ENCODE measurements around the gene TPD52L1.
"Not testable (repeated sequence)": the region's sequence is repeated elsewhere in the genome, so short reads cannot be mapped to it uniquely, and the experiment has no call there.

The TPD52L1 gene

DNA sequence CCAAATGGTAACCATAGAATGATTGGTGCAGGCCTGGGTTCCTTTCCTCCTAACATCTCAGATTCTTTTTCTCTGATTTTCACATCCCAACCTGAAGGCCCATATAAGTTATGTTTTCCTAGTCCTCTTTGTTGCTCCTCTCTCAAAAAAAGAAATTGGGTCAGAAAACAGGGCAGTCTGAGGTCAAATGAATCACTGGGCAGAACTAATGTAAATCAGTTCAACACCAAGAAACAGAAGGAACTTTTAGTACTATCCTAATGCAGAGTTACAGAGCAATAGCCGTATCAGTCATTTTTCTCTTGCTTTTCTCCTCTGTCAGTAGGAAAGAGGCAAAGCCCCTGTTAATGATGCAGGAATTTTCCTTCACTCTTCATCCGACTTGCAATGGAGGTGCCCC is 11.0 kb upstream of the TPD52L1 start:
- no peak for DNase-seq

DNA sequence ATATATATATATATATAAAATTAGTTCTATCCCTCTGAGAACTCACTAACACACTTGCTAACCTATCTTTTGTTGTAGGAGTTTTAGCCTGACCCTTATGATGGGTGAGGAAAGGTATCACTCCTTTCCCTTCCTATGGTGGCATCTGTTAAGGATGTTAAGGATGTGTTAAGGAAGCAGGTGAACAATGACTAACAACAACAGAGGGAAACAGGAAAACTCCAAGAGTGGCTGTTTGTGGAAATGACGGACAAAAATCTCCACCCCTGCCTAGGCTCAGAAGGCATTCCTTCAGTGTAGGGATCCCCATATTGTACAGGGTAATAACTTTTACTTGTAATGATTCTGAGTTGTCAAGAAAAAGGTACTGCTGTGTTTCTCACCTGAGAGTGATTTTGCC is 8.8 kb upstream of the TPD52L1 start:
- no peak for DNase-seq

DNA sequence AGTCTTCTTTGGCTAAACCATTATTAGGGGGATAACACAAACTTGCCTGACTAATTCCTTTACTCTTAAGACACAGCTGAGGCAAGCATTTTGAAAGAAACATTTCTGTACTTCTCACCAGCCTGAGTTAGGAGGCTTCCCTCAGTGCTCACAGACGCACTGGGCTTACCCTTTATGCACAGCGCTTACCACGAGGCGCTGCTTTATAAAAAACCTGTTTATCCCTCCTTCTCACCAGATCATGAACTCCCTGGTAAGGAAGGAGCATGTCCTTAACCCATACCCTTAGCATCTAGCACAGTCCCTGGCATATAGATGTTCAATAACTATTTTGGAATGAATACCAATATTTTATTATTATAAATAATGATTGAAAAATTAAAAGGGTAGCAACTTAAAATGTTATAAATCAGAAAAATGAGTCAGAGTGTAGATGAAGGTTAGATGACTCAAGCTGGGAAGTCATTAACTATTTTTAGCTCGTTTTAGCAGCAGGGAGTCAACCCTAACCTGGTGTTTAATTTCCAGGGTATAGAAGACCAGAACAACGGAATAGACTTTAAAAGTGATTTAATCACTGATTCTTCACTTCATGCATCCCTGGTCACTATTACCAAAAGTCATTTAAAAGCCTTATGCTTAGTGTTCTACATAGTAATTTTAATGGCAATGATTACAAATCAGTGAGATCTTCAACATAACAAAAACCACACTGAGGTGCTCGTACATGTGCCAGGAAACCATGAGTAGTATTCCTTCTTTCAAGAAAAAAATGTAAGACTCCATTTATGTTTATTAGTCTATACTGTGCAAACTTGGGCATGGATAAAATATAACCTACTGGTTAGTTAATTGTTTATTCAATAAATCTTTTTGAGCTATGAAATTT is 4.1 kb upstream of the TPD52L1 start:
- no peak for DNase-seq

DNA sequence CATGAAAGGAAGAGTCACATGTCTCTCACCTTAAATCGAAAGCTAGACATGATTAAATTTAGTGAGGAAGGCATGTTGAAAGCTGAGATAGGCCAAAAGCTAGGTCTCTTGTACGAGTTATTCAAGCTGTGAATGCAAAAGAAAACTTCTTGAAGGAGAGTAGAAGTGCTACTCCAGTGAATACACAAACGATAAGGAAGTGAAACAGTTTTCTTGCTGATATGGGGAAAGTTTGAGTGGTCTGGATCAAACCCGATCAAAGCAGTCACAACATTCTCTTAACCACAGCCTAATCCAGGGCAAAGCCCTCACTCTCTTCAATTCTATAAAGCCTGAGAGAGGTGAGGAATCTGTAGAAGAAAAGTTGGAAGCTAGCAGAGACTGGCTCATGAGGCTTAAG is 1.9 kb upstream of the TPD52L1 start:
- DNase-seq = no peak

DNA sequence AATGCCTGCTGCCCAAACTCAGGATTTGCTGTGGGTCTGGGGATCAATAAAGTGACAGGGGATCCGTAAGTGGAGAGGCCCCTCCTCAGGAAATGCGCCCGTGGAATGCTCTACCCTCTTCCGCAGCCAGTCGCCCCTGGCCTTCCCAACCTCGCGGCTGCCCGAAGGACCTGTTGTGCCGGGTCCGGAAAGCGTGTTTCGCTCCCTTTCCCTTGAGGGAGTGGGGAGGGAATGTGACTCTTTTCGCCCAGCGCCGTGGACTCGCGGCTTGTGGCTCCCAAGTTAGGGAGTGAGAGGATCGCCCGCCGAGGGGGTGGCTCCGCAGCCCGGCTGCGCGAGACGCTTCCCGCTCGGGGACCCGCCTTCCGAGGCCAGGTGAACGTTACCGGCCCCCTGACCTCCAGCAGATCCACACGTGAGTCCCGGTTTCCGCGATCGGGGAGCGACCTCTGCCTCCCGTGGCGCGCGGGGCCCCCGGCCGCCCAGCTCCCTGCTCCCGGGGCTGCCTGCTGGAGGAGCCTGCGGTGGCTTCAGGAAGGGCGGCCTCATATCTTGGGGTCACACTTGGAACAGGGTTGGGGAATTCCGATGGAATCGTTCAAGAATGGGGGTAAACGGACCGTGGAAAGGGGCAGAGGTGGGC is 666 bp downstream of the TPD52L1 start:
- no peak for DNase-seq

DNA sequence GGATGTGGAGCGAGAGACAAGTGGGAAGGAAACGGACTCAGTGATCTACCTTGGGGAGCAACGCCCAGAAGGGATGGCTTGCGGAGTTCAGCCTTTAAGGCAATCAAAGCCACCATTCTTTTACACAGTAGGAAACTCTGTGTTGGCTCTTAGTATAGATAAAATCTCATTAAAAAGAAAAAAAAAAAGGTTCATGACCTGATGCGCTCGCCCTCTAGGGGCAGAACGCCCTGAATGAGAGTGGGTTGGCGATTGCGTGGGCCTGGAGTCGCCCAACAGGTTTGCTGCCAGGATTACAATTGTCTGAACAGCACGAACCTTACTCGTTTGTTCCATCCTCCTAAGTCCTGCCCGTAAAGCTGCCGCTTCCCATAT is 1.2 kb downstream of the TPD52L1 start:
- DNase-seq = peak in 1 of 5 donors; percentile 13

DNA sequence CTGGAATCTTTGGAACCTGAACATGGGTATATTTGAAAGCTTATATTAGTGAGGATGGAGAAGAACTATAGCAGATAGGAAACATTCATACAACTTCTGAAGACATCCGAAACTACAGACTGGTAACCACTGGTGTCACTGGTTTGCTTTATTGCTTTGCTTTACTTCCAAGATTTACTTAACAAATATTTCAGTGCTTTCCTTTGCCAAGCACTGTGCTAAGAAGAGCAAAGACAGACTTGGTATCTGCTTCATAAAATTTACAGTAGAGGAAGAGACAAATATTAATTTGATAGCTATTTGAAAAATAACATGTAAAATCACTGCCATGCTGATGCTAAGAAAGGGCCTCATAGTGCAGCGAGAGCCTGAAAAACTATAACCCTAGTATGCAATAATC is 1.8 kb downstream of the TPD52L1 start:
- DNase-seq = no peak

DNA sequence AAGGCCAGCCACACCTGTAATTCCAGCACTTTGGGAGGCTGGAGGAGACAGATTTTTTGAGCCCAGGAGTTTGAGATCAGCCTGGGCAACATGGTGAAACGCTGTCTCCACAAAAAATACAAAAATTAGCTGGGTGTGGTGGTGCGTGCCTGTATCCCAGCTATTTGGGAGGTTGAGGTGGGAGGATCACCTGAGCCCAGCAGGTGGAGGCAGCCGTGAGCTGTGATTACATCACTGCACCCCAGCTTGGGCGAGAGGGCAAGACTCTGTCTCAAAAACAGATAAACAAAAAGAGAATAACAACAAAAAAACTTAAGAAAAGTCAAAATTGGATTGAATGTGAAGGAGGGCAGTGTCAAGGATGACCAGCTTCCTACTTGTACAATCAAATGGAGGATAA is 2.9 kb downstream of the TPD52L1 start:
- DNase-seq = no peak

DNA sequence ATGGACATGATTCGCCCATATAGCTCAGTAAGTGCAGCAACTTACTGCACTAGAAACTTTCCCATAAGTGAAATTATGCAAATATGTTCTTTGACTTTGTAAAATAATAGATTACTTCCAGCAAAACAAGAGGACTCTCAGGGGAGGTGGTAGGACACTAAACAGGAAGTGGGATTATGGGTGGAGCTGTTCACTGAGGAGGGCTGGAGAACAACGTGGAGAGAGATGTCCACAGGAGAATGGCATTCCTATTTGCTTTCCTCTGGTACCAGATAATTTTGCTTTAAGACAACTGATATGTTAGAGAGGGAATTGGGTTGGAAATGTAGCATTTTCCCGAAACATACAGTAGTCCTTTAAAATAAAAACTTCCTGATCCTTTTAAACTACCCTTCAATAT is 3.7 kb downstream of the TPD52L1 start:
- DNase-seq = no peak

DNA sequence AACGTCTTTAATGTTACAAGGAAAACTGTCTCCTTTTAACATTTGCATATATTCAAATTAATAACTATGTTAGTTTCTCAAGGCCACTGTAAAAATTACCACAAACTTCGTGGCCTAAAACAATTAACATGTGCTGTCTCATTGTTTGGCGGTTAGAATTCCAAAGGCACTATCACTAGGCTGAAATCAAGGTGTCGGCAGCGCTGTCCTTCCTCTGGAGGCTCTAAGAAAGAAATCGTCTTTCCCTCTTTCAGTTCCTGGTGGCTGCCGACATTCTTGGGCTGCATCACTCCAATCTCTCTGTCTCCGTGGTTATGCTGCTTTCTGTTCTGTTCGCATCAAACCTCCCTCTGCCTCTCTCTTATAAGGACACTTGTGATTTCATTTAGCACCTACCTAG is 4.2 kb downstream of the TPD52L1 start:
- no peak for DNase-seq

DNA sequence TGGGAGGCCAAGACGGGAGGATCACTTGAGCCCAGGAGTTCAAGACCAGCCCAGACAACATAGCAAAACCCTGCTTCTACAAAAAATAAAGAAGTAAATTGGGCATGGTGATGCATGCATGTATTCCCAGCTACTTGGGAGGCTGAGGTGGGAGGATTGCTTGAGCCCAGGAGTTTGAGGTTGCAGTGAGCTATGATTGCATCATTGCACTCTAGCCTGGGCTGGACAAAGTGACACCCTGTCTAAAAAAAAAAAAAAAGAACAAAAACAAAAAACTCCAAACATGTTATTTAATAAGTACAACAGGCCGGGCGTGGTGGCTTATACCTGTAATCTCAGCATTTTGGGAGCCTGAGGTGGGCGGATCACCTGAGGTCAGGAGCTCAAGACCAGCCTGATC is 9.8 kb downstream of the TPD52L1 start:
- not testable (repeated sequence) for DNase-seq

DNA sequence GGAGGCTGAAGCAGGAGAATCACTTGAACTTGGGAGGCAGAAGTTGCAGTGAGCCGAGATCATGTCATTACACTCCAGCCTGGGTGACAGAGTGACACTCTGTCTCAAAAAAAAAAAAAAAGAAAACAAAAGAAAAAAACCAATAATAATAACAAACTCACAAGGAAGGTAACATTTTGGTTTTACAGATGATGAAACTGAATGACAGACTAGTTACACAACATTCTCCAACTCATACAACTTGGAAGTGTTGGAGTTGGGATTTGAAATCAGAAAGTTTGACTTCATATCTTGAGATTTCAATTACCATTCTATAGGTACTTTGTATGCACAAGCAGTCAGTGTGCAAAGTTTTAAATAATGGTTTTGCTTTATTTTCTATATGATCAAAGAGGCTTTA is 10.2 kb downstream of the TPD52L1 start:
- no peak for DNase-seq

DNA sequence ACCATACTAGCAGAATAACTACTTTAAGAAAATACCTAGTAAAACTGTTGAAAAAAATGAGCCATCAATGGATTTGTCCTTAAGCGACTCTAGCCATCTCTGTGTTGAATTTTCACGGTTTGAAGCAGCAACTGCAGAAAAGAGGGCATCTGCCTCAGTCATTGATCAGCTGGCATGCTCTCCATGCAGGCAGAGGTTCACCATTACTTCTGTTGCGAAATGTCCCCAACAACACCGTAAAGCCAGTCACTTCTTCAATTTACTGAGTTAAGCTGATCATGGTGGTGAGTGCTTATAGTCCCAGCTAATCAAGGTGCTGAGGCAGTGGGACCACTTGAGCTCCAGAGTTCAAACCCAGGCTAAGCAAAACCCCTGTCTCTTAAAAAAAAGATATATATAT is 11.1 kb downstream of the TPD52L1 start:
- no peak for DNase-seq

DNA sequence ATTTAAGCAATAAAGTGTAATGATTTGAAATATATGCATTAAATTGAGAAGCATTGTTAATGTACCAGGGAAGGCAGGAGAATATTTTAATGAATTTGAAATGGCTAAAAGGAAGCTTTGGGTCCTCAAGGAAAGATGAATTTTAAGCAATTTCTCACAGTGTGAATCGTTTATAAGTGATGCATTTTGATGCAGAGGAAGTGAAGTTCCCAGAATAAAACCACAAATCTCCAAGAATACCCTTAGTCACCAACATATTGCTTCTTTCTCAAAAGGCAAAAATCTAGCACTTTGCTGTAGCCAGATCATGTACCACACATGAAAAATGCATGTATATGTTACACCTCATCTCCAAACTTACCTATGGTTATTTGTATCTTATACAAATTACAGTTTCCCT is 11.7 kb downstream of the TPD52L1 start:
- no peak for DNase-seq

DNA sequence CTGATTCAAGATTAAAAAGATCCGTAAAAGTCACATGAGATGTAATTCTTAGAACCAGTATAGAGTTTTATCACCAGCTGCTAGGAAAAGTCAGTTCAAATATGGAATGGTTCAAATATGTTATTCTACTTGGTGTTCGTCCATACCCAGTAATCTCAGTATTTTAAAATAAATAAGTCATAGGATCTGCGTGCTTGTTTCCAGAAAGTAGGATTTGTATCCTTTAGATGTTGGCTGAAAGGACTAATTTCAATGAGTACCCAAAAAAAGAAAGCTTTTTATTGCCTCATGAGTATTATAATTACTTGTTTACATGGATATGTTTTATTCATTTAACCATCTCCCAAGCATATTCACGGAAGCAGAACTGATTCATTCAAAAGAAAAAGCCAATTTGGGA is 12.2 kb downstream of the TPD52L1 start:
- no peak for DNase-seq

DNA sequence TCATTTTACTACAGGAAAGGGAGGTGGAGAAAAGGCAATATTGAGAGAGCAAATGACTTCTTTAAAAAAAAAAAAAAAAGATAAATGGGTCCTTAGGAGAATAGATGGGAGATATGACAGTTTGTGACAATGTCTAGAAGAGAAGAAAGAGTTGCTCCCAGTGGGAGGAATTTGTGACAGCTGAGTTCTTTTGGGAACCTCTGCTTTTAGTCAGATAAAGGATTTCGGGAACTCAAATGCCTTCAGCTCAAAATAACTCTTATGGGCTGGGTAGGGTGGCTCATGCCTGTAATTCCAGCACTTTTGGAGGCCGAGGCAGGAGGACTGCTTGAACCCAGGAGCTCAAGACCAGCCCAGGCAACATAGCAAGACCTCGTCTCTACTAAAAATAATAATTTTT is 13.1 kb downstream of the TPD52L1 start:
- DNase-seq = no peak

DNA sequence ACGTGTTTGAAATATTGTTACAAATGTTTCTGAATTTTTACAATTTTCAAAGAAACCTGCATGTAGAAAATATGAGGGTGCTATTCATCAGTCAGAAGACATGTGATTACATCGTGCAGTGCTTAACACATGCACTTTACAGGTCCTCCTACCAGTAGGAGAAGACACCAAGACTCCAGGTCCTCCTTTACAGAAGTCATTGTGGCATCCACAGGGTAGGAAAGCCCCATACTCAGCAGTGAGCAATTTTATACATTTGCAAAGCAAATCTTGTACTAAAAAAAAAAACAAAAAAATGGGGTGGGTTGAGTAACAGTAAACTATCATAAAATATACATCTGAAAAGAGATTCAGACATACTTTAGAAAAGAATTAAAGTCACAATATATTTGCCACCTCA is 14.0 kb downstream of the TPD52L1 start:
- no peak for DNase-seq

DNA sequence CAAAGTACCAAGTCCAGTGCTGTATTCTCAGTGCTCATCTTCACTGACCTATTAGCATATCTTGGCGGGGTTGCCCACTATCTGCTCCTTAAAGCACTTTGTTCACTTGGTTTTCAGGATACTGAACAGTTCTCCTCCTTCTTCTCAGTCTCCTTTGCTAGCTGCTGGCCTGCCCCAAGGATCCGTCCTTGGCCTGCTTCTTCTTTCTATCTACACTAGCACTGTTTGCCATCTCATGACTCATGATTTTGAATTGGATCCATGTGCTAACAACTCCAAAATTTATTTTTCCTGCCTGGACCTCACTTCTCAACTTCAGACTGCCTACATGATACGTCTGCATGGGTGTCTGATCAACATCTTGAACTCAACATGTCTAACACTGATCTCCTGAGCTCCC is 15.5 kb downstream of the TPD52L1 start:
- no peak for DNase-seq

DNA sequence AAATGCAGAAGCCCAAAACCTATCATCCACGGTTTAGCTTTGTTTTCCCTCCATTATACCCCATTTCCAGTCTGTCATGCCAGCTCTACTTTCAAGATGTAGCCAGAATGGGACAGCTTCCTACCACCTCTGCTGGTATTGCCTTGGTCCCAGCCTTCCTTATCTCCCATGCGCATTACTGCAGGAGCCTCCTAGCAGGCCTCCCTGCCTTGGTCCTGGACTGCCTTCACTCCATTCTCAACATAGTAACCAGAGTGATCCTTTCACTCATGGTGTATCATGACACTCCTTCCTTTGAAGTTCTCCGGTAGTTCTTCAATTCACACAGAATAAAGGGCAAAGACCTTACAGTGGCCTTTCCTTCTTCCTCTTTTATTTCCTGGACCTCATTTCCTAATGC is 15.9 kb downstream of the TPD52L1 start:
- DNase-seq = no peak

DNA sequence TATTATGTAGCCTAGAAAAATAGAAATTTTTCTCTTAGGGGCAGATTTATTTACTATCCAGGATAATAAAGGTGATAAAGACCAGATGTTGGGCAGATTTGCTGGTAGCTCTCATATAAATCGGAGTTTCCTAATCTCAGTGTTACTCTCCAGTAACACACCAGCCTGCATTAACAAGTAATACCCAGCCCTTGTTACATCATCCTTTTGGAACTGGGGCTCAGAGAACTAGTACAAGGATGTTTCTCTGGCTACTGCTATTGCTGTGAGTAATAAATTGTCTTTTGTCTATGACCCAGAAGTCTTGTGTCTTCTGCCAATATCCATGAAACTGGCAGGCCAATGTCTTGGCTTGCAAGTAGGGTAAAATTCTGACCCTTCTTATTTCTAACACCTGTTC is 16.8 kb downstream of the TPD52L1 start:
- DNase-seq = peak in 1 of 5 donors; percentile 6

DNA sequence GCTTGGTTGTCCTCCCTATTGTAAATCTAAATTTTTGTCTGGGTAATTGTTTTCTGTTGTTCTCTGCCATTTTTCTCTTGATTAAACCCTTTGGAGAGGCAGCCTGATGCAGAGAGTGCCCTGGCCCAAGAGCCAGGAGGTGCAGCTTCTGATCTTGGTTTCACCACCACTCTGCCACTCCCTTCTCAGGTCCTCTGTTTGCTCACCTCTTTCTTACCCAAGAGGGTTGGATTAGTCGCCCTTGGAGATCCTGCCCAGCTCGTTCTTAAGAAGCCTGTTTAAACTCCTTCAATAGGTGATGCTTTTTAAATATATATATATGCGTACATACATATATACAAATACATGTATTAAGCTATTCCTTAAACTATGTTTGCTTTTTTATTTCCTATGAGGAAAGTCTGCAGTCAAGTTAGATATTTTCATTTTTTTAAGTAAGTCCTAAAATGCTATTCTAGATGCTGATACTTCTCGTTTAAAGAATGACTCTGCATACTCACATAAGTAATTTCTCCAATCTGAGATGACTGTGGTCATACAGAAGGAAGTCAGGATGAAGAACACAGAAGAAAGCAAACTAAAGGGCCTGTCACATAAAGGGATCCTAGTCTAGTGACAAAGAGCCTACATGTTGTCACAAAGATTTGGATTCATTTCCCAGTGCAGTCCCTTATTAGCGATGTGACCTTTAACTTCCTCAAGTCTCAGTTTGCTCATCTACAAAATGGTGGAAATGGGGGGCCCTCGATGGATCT is 19.9 kb downstream of the TPD52L1 start:
- no peak for DNase-seq

DNA sequence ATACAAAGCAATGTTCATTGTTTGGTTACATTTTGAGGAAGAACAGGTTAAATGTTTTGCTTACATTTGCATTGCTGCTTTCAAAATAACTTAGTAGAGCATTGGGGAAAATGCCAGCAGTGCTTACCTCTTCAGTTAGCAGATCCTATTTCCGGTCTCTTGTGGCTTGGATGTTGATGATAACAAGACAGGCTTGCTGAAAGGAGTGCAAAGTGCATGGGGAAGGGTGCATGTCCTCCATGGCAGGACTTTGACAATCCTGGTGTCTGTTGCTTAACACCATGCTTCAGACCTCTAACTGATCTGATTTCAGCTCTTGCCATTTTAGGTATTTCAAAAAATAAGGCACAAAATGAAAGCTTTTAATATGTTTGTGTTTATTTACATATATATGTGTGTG is 21.1 kb downstream of the TPD52L1 start:
- DNase-seq = no peak

DNA sequence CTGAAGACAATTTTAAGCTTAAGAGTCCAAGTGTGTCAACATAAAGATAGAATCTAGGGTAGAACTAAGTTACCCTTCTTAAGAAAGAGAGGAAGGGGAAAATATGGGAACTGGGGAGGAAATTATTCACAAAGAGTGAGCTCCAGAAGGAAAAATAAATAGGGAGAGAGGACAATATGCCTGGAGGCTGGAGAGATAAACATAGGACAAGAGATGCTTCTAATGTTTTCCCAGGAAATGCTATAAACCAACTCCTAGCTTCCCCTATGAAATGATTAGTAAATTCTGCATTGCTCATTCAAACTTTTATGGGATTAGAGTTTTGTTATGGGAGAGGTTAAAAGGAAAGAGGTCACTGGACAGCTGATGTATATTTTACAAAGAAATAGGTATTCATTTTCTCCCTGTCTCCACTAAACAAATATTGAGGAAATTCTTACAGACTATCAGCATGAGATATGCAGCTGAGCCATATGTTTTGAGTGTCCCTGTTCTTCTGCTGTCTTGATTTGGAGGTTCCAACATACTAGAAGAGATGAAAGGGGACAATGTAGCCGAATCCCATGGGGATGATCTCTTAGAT is 22.0 kb downstream of the TPD52L1 start:
- DNase-seq = no peak

Data from T-helper 1 cell (primary cell).